HepG2 (cell line): ENCODE measurements around the gene ANKRD52. TPM values are rescaled to one million over a fixed set of nuclear protein-coding genes. Genes with fewer than 3 reads are reported as not detected.

Experiments
- ARHGAP35 ChIP-seq: sonication (generic); formaldehyde crosslinking; IDR thresholded peaks from 2 replicates; pipeline ENCODE4 v1.9.0; 2022; ENCODE audit warnings: mild to moderate bottlenecking, inconsistent platforms, moderate library complexity, missing genetic modification reagents, borderline replicate concordance
- ATF1 ChIP-seq: IDR thresholded peaks from 2 replicates; pipeline ENCODE4 v1.6.1; 2016; ENCODE audit warnings: mild to moderate bottlenecking, control low read depth
- BCL6 ChIP-seq: IDR thresholded peaks from 2 replicates; pipeline ENCODE4 v1.6.1; 2016; ENCODE audit warnings: missing genetic modification reagents, missing compliant biosample characterization
- CEBPG ChIP-seq: IDR thresholded peaks from 2 replicates; pipeline ENCODE4 v1.6.1; 2016
- ERF ChIP-seq: IDR thresholded peaks from 2 replicates; pipeline ENCODE4 v1.6.1; 2018; ENCODE audit warnings: missing biosample characterization, missing genetic modification reagents
- MAFK ChIP-seq, 2 experiments: IDR thresholded peaks in 1 of 2; conservative IDR thresholded peaks in 1 of 2; 2 replicates each; pipeline ENCODE4 v1.6.1; 2011; ENCODE audit warnings: improper control_type of control experiment in 2 of 2, low read length in 2 of 2
- MYNN ChIP-seq: sonication (generic); formaldehyde crosslinking; IDR thresholded peaks from 2 replicates; pipeline ENCODE4 v1.4.0; 2020; ENCODE audit warnings: mild to moderate bottlenecking, low read depth, missing genetic modification reagents
- NFIC ChIP-seq: IDR thresholded peaks from 2 replicates; pipeline ENCODE4 v1.6.1; 2012; ENCODE audit warnings: mild to moderate bottlenecking, low read length, inconsistent platforms
- NFKB2 ChIP-seq: sonication (generic); formaldehyde crosslinking; IDR thresholded peaks from 2 replicates; pipeline ENCODE4 v1.4.0; 2020; ENCODE audit warnings: missing genetic modification reagents, borderline replicate concordance
- REL ChIP-seq: sonication (generic); formaldehyde crosslinking; conservative IDR thresholded peaks from 2 replicates; pipeline ENCODE4 v1.8.0; 2022; ENCODE audit warnings: mild to moderate bottlenecking, missing genetic modification reagents, moderate library complexity
- RFX5 ChIP-seq: IDR thresholded peaks from 2 replicates; pipeline ENCODE4 v1.6.1; 2011; ENCODE audit warnings: low read depth, low read length, improper control_type of control experiment
- SPEN ChIP-seq: sonication (generic); formaldehyde crosslinking; IDR thresholded peaks from 2 replicates; pipeline ENCODE4 v1.5.1; 2020; ENCODE audit warnings: low read depth, mild to moderate bottlenecking, missing genetic modification reagents
- ZFAT ChIP-seq: sonication (generic); formaldehyde crosslinking; conservative IDR thresholded peaks from 2 replicates; pipeline ENCODE4 v1.8.1; 2023; ENCODE audit warnings: missing genetic modification reagents, inconsistent platforms
- ZFP90 ChIP-seq: sonication (generic); formaldehyde crosslinking; IDR thresholded peaks from 2 replicates; pipeline ENCODE4 v1.8.0; 2022; ENCODE audit warnings: missing genetic modification reagents, mild to moderate bottlenecking, inconsistent platforms, borderline replicate concordance
- ZMAT3 ChIP-seq: sonication (generic); formaldehyde crosslinking; conservative IDR thresholded peaks from 2 replicates; pipeline ENCODE4 v1.7.0; 2021; ENCODE audit warnings: missing genetic modification reagents
- ZNF30 ChIP-seq: sonication (generic); formaldehyde crosslinking; IDR thresholded peaks from 2 replicates; pipeline ENCODE4 v1.5.0; 2020; ENCODE audit warnings: mild to moderate bottlenecking, missing genetic modification reagents
- ZNF607 ChIP-seq: sonication (generic); formaldehyde crosslinking; IDR thresholded peaks from 2 replicates; pipeline ENCODE4 v1.5.1; 2020; ENCODE audit warnings: missing genetic modification reagents, mild to moderate bottlenecking, borderline replicate concordance
- ZNF678 ChIP-seq: sonication (generic); formaldehyde crosslinking; IDR thresholded peaks from 2 replicates; pipeline ENCODE4 v1.4.0; 2020; ENCODE audit warnings: mild to moderate bottlenecking, missing genetic modification reagents
- ZNF703 ChIP-seq: sonication (generic); formaldehyde crosslinking; IDR thresholded peaks from 2 replicates; pipeline ENCODE4 v1.5.1; 2020; ENCODE audit warnings: missing genetic modification reagents, mild to moderate bottlenecking, moderate library complexity, borderline replicate concordance
- ZNF776 ChIP-seq: sonication (generic); formaldehyde crosslinking; IDR thresholded peaks from 2 replicates; pipeline ENCODE4 v1.4.0; 2020; ENCODE audit warnings: mild to moderate bottlenecking, missing genetic modification reagents
- polyA plus RNA-seq, 8 experiments: library from polyadenylated mRNA; depleted of rRNA in 3 of 8; stranded (reverse) in 7 of 8; unstranded in 1 of 8; fragments of >200 nt; fragmentation: Illumina TruSeq in 4 of 8; extraction: Trizol in 4 of 8; gene quantifications; 2 replicates each; pipeline versions ENCODE4 v1.2.1 to v1.2.3, GENCODE V29; 2011 to 2016; ENCODE audit warnings: low read depth in 4 of 8, missing spikeins in 1 of 8, mixed read lengths in 1 of 8; ENCODE audit not compliant: insufficient read depth in 1 of 8
- total RNA-seq, 5 experiments: library from RNA; depleted of rRNA; stranded (reverse); fragments of >200 nt; fragmentation: Illumina TruSeq; extraction: Trizol; gene quantifications; 2 replicates each; pipeline ENCODE4 v1.2.3, GENCODE V29; 2016; ENCODE audit warnings: low read depth in 1 of 5
- TF ChIP-seq, protein P1 (sequence below): IDR thresholded peaks from 2 replicates; pipeline ENCODE4 v1.6.1; 2016; ENCODE audit warnings: missing genetic modification reagents, missing compliant biosample characterization
- TF ChIP-seq, protein P2 (sequence below): sonication (generic); formaldehyde crosslinking; IDR thresholded peaks from 2 replicates; pipeline ENCODE4 v1.5.0; 2020; ENCODE audit warnings: mild to moderate bottlenecking, missing genetic modification reagents, borderline replicate concordance
- TF ChIP-seq, protein P3 (sequence below): sonication (generic); formaldehyde crosslinking; IDR thresholded peaks from 2 replicates; pipeline ENCODE4 v1.4.0; 2020; ENCODE audit warnings: missing genetic modification reagents, borderline replicate concordance
- TF ChIP-seq, protein P4 (sequence below): IDR thresholded peaks from 2 replicates; pipeline ENCODE4 v1.6.1; 2016

The ANKRD52 gene
- total and polyA plus RNA-seq, 2 of the 13 experiments (the other 11 are each of a cell fraction or from before 2014, with no cell fraction given), result 7.8 to 9.2 TPM

DNA sequence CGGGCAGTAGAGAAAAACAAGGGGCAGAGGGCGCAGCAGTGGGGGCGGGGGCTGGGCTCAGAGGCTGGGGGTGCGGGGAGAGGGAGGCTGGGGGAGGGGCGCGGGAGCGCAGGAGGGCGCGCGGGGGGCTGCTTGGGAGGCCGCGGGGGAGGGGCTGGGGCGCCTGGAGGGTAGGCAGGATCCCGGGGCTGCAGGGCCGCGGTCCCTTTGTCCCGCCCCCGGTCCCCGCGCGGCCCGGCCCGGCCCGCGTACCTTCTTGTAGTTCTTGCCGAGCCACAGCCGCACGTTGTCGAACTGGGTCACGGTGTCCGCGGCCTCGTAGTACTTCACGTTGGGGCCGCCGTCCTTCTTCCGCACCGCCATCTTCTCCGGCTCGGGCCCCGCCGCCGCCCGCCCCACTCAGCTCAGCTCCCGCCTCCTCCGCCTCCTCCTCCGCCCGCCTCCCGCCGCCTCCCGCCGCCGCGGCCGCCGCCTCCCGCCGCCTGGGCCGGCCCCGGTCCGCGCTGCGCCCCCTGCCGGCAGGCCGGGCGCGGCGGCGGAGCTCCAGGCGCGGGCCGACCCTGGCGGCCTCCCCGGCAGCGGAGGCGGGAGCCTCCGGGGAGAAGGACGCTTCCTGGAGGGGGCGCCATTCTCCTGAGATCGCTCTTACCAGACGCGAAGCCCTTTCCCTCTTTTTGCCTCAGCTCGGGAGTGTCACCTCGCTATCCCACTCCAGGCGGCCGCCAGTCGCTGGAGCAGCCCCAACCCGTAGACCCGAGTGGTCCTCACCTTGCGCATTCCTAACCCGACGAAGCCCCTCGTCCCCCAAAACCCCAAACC, 68.9 kb downstream of the ANKRD52 start, which contains the start of gene SMARCC2 (continued):
- TF ChIP-seq ARHGAP35 (CRISPR knock-in tag) (no peak), BCL6 (CRISPR knock-in tag) (no peak), ZNF607 (CRISPR knock-in tag) (0 out of 2 replicates have a peak, but pooled peaks have one; percentile 38), ZNF703 (no peak), ZNF678 (no peak), ZFP90 (CRISPR knock-in tag) (0 out of 2 replicates have a peak, but pooled peaks have one; percentile 18), MAFK (conservative IDR thresholded peaks at IDR 0.05 in 1 of 2, IDR thresholded peaks at IDR 0.05 in 1 of 2; ENCODE audit: low read length in 2 of 2) (no peak), SPEN (CRISPR knock-in tag) (no peak), ATF1 (no peak), ZNF30 (no peak), NFKB2 (CRISPR knock-in tag) (no peak), CEBPG (CRISPR knock-in tag) (no peak), NFIC (no peak), RFX5 (no peak), ERF (CRISPR knock-in tag) (no peak), ZMAT3 (CRISPR knock-in tag) (0 out of 2 replicates have a peak, but pooled peaks have one; percentile 21), ZFAT (CRISPR knock-in tag) (no peak), REL (no peak), MYNN (CRISPR knock-in tag) (no peak), ZNF776 (no peak)
- TF ChIP-seq, protein P1, sequence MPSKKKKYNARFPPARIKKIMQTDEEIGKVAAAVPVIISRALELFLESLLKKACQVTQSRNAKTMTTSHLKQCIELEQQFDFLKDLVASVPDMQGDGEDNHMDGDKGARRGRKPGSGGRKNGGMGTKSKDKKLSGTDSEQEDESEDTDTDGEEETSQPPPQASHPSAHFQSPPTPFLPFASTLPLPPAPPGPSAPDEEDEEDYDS, result no peak
- TF ChIP-seq, protein P2, sequence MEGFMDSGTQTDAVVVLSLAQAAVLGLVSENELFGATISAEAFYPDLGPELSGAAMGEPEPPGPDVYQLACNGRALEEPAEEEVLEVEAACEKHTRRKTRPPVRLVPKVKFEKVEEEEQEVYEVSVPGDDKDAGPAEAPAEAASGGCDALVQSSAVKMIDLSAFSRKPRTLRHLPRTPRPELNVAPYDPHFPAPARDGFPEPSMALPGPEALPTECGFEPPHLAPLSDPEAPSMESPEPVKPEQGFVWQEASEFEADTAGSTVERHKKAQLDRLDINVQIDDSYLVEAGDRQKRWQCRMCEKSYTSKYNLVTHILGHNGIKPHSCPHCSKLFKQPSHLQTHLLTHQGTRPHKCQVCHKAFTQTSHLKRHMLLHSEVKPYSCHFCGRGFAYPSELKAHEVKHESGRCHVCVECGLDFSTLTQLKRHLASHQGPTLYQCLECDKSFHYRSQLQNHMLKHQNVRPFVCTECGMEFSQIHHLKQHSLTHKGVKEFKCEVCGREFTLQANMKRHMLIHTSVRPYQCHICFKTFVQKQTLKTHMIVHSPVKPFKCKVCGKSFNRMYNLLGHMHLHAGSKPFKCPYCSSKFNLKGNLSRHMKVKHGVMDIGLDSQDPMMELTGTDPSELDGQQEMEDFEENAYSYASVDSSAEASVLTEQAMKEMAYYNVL (CRISPR knock-in tag), result 0 out of 2 replicates have a peak, but pooled peaks have one; percentile 47
- TF ChIP-seq, protein P3, sequence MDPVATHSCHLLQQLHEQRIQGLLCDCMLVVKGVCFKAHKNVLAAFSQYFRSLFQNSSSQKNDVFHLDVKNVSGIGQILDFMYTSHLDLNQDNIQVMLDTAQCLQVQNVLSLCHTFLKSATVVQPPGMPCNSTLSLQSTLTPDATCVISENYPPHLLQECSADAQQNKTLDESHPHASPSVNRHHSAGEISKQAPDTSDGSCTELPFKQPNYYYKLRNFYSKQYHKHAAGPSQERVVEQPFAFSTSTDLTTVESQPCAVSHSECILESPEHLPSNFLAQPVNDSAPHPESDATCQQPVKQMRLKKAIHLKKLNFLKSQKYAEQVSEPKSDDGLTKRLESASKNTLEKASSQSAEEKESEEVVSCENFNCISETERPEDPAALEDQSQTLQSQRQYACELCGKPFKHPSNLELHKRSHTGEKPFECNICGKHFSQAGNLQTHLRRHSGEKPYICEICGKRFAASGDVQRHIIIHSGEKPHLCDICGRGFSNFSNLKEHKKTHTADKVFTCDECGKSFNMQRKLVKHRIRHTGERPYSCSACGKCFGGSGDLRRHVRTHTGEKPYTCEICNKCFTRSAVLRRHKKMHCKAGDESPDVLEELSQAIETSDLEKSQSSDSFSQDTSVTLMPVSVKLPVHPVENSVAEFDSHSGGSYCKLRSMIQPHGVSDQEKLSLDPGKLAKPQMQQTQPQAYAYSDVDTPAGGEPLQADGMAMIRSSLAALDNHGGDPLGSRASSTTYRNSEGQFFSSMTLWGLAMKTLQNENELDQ, result no peak
- TF ChIP-seq, protein P4, sequence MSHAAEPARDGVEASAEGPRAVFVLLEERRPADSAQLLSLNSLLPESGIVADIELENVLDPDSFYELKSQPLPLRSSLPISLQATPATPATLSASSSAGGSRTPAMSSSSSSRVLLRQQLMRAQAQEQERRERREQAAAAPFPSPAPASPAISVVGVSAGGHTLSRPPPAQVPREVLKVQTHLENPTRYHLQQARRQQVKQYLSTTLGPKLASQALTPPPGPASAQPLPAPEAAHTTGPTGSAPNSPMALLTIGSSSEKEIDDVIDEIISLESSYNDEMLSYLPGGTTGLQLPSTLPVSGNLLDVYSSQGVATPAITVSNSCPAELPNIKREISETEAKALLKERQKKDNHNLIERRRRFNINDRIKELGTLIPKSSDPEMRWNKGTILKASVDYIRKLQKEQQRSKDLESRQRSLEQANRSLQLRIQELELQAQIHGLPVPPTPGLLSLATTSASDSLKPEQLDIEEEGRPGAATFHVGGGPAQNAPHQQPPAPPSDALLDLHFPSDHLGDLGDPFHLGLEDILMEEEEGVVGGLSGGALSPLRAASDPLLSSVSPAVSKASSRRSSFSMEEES (CRISPR knock-in tag), result no peak
